K562 treated with DMSO at 1 percent for 12 hours (cell line): ENCODE measurements around the gene DYDC1. TPM values are rescaled to one million over a fixed set of nuclear protein-coding genes. Genes with fewer than 3 reads are reported as not detected.

ENCODE experiments used
- total RNA-seq: library from RNA; unstranded; fragments of 300-600 nt; gene quantifications from 2 replicates; pipeline ENCODE4 v1.2.3, GENCODE V29; 2022; ENCODE audit not compliant: insufficient read depth

The DYDC1 gene
- not detected in 2 replicates for total RNA-seq

GRCh38 chr10:80356563-80356988, at the start of gene DYDC1, which contains the start of gene DYDC2:
DYDC1 (minus strand) TSS chr10:80356755; CDS start chr10:80352601, 4,154 bp downstream.
DYDC2 (plus strand) TSS chr10:80356781; CDS start chr10:80362444, 5,663 bp downstream.

GRCh38 chr10:80289451-80290287, 66.9 kb downstream of the DYDC1 start, which contains the start of gene MAT1A:
MAT1A (minus strand) TSS chr10:80289658; CDS start chr10:80289423, 235 bp downstream.

Other genes with a start within 250 kb of the DYDC1 start
- gene PLAC9, start 224.0 kb downstream of the DYDC1 start, total RNA-seq: not detected in 2 replicates
- gene ANXA11, start 151.2 kb downstream of the DYDC1 start, total RNA-seq: 123 and 189 TPM in 2 replicates
- 1.9 and 2.5 TPM in 2 replicates for gene MAT1A, start 67.1 kb downstream of the DYDC1 start, total RNA-seq
- gene DYDC2, start within 50 bp of the DYDC1 start, total RNA-seq: 3.2 and 3.4 TPM in 2 replicates
- 0.63 and 3.3 TPM in 2 replicates for gene PRXL2A, start 51.8 kb upstream of the DYDC1 start, total RNA-seq
- gene TSPAN14, start 97.6 kb upstream of the DYDC1 start, total RNA-seq: 26.3 and 65.1 TPM in 2 replicates
- not detected in 2 replicates for gene SH2D4B, start 181.1 kb upstream of the DYDC1 start, total RNA-seq